ENCODE data around the gene KAZN.

DNA sequence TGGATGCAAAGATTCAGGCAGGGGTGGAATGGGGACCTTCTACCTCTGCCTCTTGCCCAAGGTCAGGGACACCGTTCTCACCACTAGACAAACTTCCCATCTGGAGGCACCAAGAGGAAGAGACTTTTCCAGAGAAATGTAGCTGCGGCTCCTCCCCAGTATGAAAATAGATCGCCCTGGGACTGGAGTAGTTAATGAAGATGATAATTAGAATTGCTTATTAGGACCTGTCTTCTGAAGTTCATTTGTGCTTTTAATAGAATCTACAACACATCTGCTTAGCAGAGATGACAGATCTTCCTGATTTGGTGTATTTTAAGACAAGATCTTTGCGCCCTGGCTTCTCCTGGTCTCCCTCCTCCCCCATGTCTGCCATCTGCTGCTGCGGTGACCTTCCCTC, 266.6 kb downstream of the KAZN start:
- TF ChIP-seq, protein P1, sequence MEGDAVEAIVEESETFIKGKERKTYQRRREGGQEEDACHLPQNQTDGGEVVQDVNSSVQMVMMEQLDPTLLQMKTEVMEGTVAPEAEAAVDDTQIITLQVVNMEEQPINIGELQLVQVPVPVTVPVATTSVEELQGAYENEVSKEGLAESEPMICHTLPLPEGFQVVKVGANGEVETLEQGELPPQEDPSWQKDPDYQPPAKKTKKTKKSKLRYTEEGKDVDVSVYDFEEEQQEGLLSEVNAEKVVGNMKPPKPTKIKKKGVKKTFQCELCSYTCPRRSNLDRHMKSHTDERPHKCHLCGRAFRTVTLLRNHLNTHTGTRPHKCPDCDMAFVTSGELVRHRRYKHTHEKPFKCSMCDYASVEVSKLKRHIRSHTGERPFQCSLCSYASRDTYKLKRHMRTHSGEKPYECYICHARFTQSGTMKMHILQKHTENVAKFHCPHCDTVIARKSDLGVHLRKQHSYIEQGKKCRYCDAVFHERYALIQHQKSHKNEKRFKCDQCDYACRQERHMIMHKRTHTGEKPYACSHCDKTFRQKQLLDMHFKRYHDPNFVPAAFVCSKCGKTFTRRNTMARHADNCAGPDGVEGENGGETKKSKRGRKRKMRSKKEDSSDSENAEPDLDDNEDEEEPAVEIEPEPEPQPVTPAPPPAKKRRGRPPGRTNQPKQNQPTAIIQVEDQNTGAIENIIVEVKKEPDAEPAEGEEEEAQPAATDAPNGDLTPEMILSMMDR (IDR thresholded peaks at IDR 0.05): no peak
- TF ChIP-seq POLR2A (IDR thresholded peaks at IDR 0.05): no peak
